Motor neuron (in vitro differentiated cells): ENCODE results near the gene NF1. TPM values are rescaled to one million over a fixed set of nuclear protein-coding genes. Genes with fewer than 3 reads are reported as not detected.
A peak's percentile ranks its signal among the peaks of the same experiment; 100 is the strongest.
"Not testable (repeated sequence)": the region's sequence is repeated elsewhere in the genome, so short reads cannot be mapped to it uniquely, and the experiment has no call there.

Experiments
- ATAC-seq, 8 experiments: fragments of 200-7000 bp; cut with Tn5 transposase; replicated peaks in 6 of 8; 2 replicates each; pipeline ENCODE4 v1.8.0; 2021; ENCODE audit warnings: mild to moderate bottlenecking in 8 of 8, moderate library complexity in 8 of 8
- H3K27ac ChIP-seq, 2 donors: fragments of 250-450 bp; sonication (Bioruptor Pico); 2 replicates each; pipeline ENCODE4 v1.9.0; 2021; ENCODE audit warnings: antibody characterized with exemption in 2 of 2, mild to moderate bottlenecking in 2 of 2, moderate library complexity in 1 of 2
- H3K4me1 ChIP-seq, 2 donors: fragments of 250-450 bp; sonication (Bioruptor Pico); replicated peaks in 1 of 2; 2 replicates each; pipeline ENCODE4 v1.6.1; 2021; ENCODE audit warnings: antibody characterized with exemption in 2 of 2, mild to moderate bottlenecking in 2 of 2, moderate library complexity in 1 of 2
- H3K4me3 ChIP-seq, 5 donors: fragments of 250-450 bp; sonication (Bioruptor Pico); 2 replicates each; pipeline ENCODE4 v1.9.0; 2021; ENCODE audit warnings: antibody characterized with exemption in 5 of 5, mild to moderate bottlenecking in 5 of 5, moderate library complexity in 4 of 5
- WGBS, 10 experiments: fragments of 450-650 bp; shearing (Covaris generic); methylation state at CpG; one replicate each; pipeline ENCODE4 v1.0.0; 2022; 5-methylcytosine and 5-hydroxymethylcytosine counted together
- in situ Hi-C, 9 experiments: fragments of 400-800 bp; cut with MboI; loops; one replicate each; pipeline ENCODE4 v1.15.0; 2021; ENCODE audit warnings: low sequenced_read_pairs in 9 of 9, low pct_unique_long_range_greater_than_20kb in 2 of 9; ENCODE audit not compliant: unreplicated experiment in 9 of 9
- total RNA-seq, 8 experiments: library from RNA; unstranded; fragments of 300-600 nt; gene quantifications; 2 replicates each; pipeline versions ENCODE4 v1.2.3 to v1.2.4, GENCODE V29; 2022

Gene NF1
- total RNA-seq, 8 experiments from 2014 or later: 32.1 to 158 (median 50.6) TPM

DNA sequence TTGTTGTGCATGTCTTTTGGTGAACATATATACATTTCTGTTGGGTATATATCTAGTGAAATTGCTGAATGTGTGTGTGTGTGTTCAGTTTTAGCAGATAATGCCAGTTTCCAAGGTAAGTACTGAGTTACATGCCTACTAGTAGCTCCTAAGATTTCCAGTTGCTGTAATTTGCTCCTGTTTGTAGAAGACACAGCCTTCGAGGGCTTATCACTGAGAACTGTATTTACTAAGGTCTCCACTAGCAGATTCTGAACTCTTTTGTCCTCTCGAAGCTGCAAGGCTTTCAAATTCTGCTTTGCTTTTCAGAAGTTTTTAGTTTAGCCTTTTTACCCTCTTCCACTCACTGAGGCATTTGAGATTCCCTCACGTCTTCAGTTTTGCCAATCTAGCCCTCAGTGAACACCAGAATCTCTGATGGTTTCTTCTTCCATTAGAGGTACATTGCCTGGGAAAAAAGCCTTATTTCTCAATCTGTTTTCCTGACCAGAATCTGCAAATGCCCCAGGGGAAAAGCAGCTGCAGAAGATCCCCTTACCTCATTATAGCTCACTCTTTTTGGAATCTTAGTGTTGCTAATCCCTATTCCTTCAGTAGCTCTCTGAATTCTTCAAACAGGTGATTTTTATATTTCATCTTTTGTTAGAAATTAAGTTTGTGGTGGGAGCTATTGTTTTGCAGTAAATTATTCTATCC is 52.9 kb downstream of the NF1 start:
- peak in 1 of 8 experiments; percentile 41 for ATAC-seq
- 14 to 100% (median 76%) methylated on average over 1 to 3 of the region's 3 CpGs for WGBS, 10 experiments

DNA sequence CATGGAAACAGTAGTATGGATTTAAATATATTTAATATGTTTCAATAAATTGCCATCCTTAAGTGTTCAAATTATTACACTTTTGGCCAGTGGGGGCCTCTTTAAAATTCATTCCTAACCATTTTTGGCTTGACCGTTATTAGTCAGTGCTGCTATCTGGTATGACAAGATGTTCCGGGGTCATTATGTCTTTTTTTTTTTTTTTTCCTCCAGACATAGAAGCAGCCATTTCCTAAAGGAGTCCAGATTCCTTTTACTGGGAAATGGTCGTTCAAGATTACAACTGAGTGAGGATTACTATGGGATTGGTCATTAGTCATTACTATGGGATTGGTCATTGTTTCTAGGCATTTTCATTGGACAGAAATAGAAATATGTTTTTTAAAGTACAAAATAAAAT is 53.4 kb downstream of the NF1 start:
- ATAC-seq: no peak
- no peak overlapping the region for H3K27ac ChIP-seq
- in situ Hi-C loops: no loop called here
- H3K4me1 ChIP-seq: no peaks in the 10 kb centered on the region
- 74 to 100% (median 91%) methylated on average over 1 to 3 of the region's 3 CpGs; no CpG with 5 or more reads in 1 of the 10 experiments for WGBS, 10 experiments
- no peak overlapping the region for H3K4me3 ChIP-seq

More for the DNA sequence above, 52.9 kb downstream of the NF1 start:
- no peak overlapping the region for H3K4me3 ChIP-seq
- H3K4me1 ChIP-seq: no peaks in the 10 kb centered on the region
- H3K27ac ChIP-seq: no peak overlapping the region
- in situ Hi-C loops: no loop called here

DNA sequence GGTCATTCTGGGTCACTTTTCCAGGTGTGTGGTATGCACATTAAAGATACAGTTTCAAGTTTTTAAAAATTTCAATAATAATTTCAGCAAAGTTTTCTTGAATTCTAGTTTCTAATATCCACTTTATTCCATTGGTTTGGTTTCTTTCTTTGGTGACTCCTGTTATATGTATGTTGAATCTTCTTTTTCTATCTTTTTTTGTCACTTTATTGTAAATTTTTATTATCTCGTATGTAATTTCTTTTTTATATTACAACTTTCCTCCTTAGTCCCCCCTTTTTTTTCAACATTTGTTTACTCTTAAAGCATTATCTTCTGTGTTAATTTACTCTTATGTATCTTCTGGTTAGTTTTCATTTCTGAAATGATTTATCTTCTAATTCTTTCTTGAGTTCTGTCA is 57.5 kb downstream of the NF1 start:
- in situ Hi-C loops: no loop called here
- no peak for ATAC-seq
- 88 to 100% (median 100%) methylated on average over 1 of the region's 1 CpG for WGBS, 10 experiments
- Histone ChIP-seq H3K4me3 (no peak overlapping the region), H3K4me1 (no peaks in the 10 kb centered on the region), H3K27ac (no peak overlapping the region)

DNA sequence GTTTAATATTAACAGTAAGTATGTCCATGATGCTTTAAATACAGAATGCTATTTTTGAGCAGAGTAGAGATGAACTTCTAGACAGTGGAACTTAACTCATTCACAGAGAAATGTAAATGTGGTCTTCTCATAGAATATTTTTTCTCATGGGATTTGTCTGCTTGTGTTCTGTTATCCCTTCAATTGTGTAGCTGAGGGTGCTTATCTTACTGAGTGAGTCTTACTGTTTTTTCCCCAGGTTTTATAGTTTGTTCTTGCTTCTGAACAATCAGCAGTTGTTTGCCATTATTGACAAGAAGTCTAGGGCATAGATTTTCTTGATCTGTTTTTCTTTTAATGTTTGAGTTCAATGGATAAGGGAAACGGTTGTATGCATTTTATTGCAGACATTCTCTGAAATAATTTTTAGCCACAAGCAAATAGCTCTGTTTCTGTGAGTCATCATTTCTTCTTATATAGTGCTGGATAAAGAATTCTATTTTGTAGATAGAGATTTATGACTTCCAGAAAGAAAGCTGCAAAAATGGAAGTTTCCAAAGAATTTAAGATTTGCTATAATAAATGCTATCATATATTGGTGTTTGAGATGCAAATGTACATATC is 60.5 kb downstream of the NF1 start:
- ATAC-seq: no peak
- Histone ChIP-seq H3K27ac (no peak overlapping the region), H3K4me1 (no peaks in the 10 kb centered on the region), H3K4me3 (no peak overlapping the region)
- 22 to 100% (median 82%) methylated on average over 1 of the region's 1 CpG; no CpG with 5 or more reads in 2 of the 10 experiments for WGBS, 10 experiments
- in situ Hi-C loops: no loop called here

DNA sequence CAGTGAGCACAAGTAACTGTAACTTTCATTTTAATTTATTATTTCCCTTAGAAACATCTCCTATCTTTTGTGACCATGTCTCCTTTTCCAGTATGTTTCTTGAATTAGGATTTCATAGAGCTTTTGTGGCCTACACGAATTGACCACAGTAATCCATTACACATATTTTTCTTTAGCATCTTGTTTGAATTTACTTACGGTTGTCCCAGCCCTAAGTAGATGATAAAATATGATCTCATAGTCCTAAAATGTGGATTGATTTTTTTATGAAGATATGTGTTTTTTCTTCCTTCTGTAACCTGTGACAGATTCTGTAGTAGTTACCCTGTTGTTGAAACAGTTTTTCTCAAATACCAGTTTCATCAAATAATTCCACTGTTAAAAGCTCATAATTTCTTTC is 61.5 kb downstream of the NF1 start:
- 14 to 100% (median 66%) methylated on average over 2 of the region's 2 CpGs; no CpG with 5 or more reads in 2 of the 10 experiments for WGBS, 10 experiments
- H3K27ac ChIP-seq: no peak overlapping the region
- no peaks in the 10 kb centered on the region for H3K4me1 ChIP-seq
- peak in 1 of 8 experiments; percentile 31 for ATAC-seq
- no peak overlapping the region for H3K4me3 ChIP-seq
- in situ Hi-C loops: no loop called here

DNA sequence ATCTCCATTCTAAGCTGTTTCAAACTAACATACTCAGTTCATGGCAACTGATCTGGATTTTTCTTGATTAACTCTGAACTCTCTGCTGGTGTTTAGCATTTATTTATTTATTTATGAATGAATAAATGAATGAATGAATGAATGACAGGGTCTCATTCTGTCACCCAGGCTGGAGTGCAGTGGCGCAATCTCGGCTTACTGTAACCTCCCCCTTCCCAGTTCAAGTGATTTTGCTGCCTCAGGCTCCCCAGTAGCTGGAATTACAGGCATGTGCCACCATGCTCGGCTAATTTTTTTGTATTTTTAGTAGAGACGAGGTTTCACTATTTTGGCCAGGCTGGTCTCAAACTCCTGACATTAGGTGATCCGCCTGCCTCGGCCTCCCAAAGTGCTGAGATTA is 62.1 kb downstream of the NF1 start:
- H3K4me1 ChIP-seq, in situ Hi-C loops, ATAC-seq, H3K27ac ChIP-seq, H3K4me3 ChIP-seq: not testable (repeated sequence)
- 82 to 100% (median 100%) methylated on average over 1 to 6 of the region's 6 CpGs; no CpG with 5 or more reads in 1 of the 10 experiments for WGBS, 10 experiments

DNA sequence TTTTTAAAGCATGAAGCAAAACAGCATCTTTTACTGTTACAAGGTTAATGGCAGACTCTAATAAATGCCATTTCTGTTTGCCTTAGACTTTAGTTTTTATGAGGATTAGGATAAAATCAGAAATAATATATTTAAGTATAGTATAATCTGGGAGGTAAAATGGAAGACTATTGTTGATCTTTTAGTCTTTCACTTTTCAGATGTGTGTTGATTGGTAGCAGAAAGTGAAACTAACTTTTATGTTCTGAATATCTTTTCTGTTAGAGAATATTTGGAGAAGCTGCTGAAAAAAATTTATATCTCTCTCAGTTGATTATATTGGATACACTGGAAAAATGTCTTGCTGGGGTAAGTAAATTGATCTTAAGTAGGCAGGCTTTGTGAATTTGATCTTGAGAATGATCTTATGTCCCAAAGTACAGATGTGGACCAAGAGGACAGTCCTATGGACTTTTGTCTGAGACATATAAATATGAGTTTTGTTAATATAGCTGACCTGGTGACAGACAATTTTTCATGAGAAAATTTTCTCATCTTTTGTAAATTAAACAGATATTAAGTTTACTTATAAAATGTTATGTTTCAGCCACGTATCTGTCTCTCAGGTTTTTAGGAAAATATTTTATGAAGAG is 64.1 kb downstream of the NF1 start:
- ATAC-seq: peak in 2 of 8 experiments; percentile 25 to 45
- Histone ChIP-seq H3K4me1 (no peaks in the 10 kb centered on the region), H3K27ac (no peak overlapping the region), H3K4me3 (no peak overlapping the region)
- in situ Hi-C loops: no loop called here
- WGBS, 10 experiments: 13 to 100% (median 94%) methylated on average over 1 of the region's 1 CpG

DNA sequence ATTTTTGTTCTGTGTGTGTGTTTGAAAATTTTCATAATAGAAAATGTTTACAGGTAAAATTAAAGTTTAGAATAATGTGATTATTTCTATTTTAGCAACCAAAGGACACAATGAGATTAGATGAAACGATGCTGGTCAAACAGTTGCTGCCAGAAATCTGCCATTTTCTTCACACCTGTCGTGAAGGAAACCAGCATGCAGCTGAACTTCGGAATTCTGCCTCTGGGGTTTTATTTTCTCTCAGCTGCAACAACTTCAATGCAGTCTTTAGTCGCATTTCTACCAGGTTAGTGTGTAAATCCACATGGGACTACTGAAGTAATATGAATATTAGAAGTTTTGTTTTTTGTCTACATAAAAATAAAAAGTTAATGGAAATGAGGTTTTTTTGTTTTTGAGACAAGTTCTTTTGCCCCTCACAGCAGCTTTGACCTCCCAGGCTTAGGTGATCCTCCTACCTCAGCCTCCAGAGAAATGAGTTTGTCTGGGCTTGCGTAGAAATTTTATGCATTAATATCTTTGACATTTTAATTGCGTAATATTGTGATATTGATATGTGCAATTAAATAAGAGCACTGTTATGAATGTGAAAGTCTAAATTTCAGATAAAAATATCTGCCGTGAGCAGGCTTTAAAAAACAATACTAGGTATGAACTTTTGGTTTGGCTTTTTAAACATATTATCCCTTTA is 68.5 kb downstream of the NF1 start:
- 90 to 100% (median 96%) methylated on average over 2 to 7 of the region's 7 CpGs for WGBS, 10 experiments
- H3K4me3 ChIP-seq: no peak overlapping the region
- H3K27ac ChIP-seq: no peak overlapping the region
- no peak for ATAC-seq
- H3K4me1 ChIP-seq: no peaks in the 10 kb centered on the region
- in situ Hi-C loops: no loop called here

DNA sequence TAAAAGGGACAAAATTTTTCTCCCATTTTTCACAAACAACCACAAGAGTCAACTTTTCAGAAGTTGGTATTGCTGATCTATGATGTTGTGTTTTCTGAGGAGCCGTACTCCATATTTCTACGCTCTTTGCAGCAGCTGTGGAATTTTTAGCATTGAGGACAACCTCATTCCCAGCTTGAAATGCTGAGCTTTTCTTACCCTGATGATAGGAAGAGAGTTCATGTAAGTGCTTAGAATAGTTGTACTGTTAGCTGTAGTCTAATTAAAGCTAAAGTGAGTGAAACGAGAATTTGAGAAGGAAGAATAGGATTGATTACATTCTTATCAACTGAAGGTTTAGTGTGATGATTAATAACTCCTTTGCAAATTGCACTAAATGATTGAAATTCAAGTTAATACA is 72.3 kb downstream of the NF1 start:
- Histone ChIP-seq H3K4me1 (no peaks in the 10 kb centered on the region), H3K27ac (no peak overlapping the region), H3K4me3 (no peak overlapping the region)
- in situ Hi-C loops: no loop called here
- WGBS, 10 experiments: 80 to 100% (median 93%) methylated on average over 1 to 3 of the region's 3 CpGs
- ATAC-seq: no peak

DNA sequence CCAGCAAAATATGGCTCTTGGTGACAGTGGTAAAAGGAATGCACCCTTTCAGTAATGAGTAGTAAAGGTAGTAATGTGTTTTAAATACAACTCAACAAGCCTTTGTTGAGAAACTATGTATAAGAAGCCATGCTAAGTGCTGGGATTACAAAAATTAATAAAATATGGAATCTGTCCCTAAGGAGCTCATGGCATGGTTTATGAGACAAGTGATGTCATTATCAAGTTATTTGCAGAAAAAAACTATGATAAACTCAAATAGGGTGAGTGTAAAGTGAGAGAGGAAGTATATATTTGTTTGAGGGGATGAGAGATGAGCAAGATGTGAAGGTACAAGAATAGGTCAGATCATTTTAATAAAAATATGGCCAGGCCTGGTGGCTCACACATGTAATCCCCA is 76.9 kb downstream of the NF1 start:
- no peak for ATAC-seq
- Histone ChIP-seq H3K4me3 (no peak overlapping the region), H3K27ac (no peak overlapping the region), H3K4me1 (no peaks in the 10 kb centered on the region)
- in situ Hi-C loops: no loop called here

DNA sequence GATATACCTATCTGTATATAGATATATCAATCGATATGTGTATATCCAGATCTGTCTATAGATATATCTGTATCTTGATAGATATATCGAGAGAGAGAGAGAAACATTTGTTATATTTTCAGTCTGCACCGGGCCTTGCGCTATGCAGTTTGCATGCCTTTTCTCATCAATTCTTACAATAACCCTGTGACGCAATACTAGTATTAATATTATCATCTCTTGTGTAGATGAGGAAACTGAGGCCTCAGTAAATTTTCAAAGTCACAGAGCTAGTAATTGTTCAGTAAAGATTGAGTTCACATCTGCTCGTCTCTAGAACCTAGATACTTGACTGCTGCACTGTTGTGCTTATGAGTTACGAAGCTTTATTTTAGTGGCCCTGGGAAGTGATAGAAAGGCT is 77.6 kb downstream of the NF1 start:
- Histone ChIP-seq H3K4me3 (no peak overlapping the region), H3K27ac (no peak overlapping the region), H3K4me1 (no peaks in the 10 kb centered on the region)
- 80 to 100% (median 100%) methylated on average over 1 to 7 of the region's 7 CpGs for WGBS, 10 experiments
- in situ Hi-C loops: no loop called here
- ATAC-seq: no peak

DNA sequence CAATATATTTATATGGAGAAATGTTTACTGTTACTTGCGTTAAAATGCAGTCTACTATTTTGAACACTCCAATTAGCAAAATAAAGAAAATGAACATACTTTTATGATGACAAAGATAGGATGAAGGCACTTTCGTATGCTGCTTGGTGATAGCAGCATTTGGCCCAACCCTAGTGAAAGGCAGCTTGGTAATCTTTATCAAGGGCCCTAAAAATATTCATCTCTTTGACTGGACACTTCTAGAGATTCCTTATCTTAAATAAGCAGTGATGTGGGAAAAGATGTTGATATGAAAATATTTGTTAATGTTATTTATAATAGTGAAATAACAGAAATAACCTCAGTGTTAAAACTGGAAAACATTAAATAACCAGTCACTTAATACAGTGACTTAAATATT is 79.4 kb downstream of the NF1 start:
- in situ Hi-C loops: no loop called here
- no peak overlapping the region for H3K4me3 ChIP-seq
- WGBS, 10 experiments: 83 to 100% (median 100%) methylated on average over 1 to 2 of the region's 2 CpGs; no CpG with 5 or more reads in 1 of the 10 experiments
- no peak for ATAC-seq
- no peak overlapping the region for H3K27ac ChIP-seq
- H3K4me1 ChIP-seq: no peaks in the 10 kb centered on the region

DNA sequence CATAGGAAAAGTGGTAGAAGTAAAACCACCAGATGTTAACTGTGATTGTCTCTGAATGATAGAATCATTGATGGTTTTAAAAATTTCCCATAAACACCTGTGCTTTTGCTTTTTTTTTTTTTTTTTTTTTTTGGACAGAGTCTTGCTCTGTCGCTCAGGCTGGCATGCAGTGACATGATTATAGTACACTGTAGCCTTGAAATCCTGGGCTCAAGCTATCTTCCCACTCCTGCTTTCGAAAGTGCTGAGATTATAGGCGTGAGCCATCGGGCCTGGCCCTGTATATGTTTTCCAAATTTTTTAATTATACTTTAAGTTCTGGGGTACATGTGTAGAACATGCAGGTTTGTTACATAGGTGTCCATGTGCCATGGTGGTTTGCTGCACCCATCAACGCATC is 80.5 kb downstream of the NF1 start:
- H3K4me3 ChIP-seq: no peak overlapping the region
- WGBS, 10 experiments: 80 to 100% (median 100%) methylated on average over 1 to 4 of the region's 5 CpGs; no CpG with 5 or more reads in 2 of the 10 experiments
- ATAC-seq: no peak
- H3K4me1 ChIP-seq: no peaks in the 10 kb centered on the region
- in situ Hi-C loops: no loop called here
- no peak overlapping the region for H3K27ac ChIP-seq
